NCI-H187 (cell line): ENCODE measurements around the gene C1QTNF1.

ENCODE experiments used
- DNase-seq, 2 experiments: peaks; one replicate each; lab custom pipeline; 2025; lab: John Stamatoyannopoulos, UW

Gene C1QTNF1

GRCh38 chr17:79023886-79024771 is at the start of gene C1QTNF1:
C1QTNF1 (plus strand) TSS chr17:79024169; CDS start chr17:79043969, 19,800 bp downstream.
- no peak for DNase-seq

GRCh38 chr17:78974635-78975591 is 49.1 kb upstream of the C1QTNF1 start:
- DNase-seq: peak in 1 of 2 experiments; percentile 31

GRCh38 chr17:78976907-78977680 is 46.9 kb upstream of the C1QTNF1 start:
- no peak for DNase-seq

- DNase-seq: no peak
Observed at GRCh38 chr17:78977681-78977943, 46.4 kb upstream of the C1QTNF1 start.

GRCh38 chr17:78977997-78978973 is 45.7 kb upstream of the C1QTNF1 start:
- no peak for DNase-seq

- DNase-seq: peak; percentile 79 to 84
Observed at GRCh38 chr17:78979780-78980623, 44.0 kb upstream of the C1QTNF1 start, which contains the start of gene LGALS3BP. LGALS3BP (minus strand) TSS chr17:78979923; CDS start chr17:78977191, 2,732 bp downstream.

- DNase-seq: no peak
Observed at GRCh38 chr17:78980624-78980972, 43.4 kb upstream of the C1QTNF1 start.

GRCh38 chr17:78981010-78981888 is 42.7 kb upstream of the C1QTNF1 start:
- DNase-seq: no peak

- DNase-seq: no peak
Observed at GRCh38 chr17:78985395-78985794, 38.6 kb upstream of the C1QTNF1 start.

GRCh38 chr17:78986048-78986648 is 37.8 kb upstream of the C1QTNF1 start:
- no peak for DNase-seq

GRCh38 chr17:78986649-78987328 is 37.2 kb upstream of the C1QTNF1 start:
- peak in 1 of 2 experiments; percentile 24 for DNase-seq

GRCh38 chr17:78988152-78988551 is 35.8 kb upstream of the C1QTNF1 start:
- no peak for DNase-seq

- no peak for DNase-seq
Observed at GRCh38 chr17:78990349-78991016, 33.5 kb upstream of the C1QTNF1 start.

GRCh38 chr17:78991017-78991738 is 32.8 kb upstream of the C1QTNF1 start:
- no peak for DNase-seq

GRCh38 chr17:78991906-78992532 is 31.9 kb upstream of the C1QTNF1 start:
- DNase-seq: no peak
